K562 (cell line): ENCODE results near the gene TMEM121. TPM values are rescaled to one million over a fixed set of nuclear protein-coding genes. Genes with fewer than 3 reads are reported as not detected.

ENCODE experiments used
- ARID3A ChIP-seq: IDR thresholded peaks from 2 replicates; pipeline ENCODE4 v1.6.1; 2012; ENCODE audit warnings: low read depth, low read length, improper control_type of control experiment, borderline replicate concordance
- BHLHE40 ChIP-seq: IDR thresholded peaks from 2 replicates; pipeline ENCODE4 v1.6.1; 2011; ENCODE audit warnings: low read length, improper control_type of control experiment
- BRD9 ChIP-seq: fragments of 450-650 bp; IDR thresholded peaks from 2 replicates; pipeline ENCODE4 v1.6.1; 2018; ENCODE audit warnings: low read depth; ENCODE audit not compliant: partially characterized antibody
- EGR1 ChIP-seq: fragments of 450-650 bp; conservative IDR thresholded peaks from 2 replicates; pipeline ENCODE4 v1.6.1; 2017; ENCODE audit warnings: mild to moderate bottlenecking
- ERF ChIP-seq: fragments of 450-650 bp; formaldehyde crosslinking; IDR thresholded peaks from 2 replicates; pipeline ENCODE4 v1.4.0; 2020; ENCODE audit warnings: mild to moderate bottlenecking, mixed read lengths
- EZH2 ChIP-seq: IDR thresholded peaks from 2 replicates; pipeline ENCODE4 v1.6.1; 2012; ENCODE audit warnings: low read depth, mild to moderate bottlenecking, inconsistent platforms, low read length, borderline replicate concordance
- FOSL1 ChIP-seq: fragments of 200-800 bp; sonication (Bioruptor generic); conservative IDR thresholded peaks from 2 replicates; pipeline ENCODE4 v1.6.1; 2016; ENCODE audit warnings: missing genetic modification characterization, missing compliant biosample characterization
- FOXP1 ChIP-seq: sonication (generic); formaldehyde crosslinking; IDR thresholded peaks from 2 replicates; pipeline ENCODE4 v1.8.0; 2022; ENCODE audit warnings: mild to moderate bottlenecking, missing genetic modification reagents
- FOXP4 ChIP-seq: sonication (generic); formaldehyde crosslinking; IDR thresholded peaks from 2 replicates; pipeline ENCODE4 v1.8.0; 2022; ENCODE audit warnings: mild to moderate bottlenecking, missing genetic modification reagents, borderline replicate concordance
- GABPB1 ChIP-seq: sonication (generic); formaldehyde crosslinking; IDR thresholded peaks from 2 replicates; pipeline ENCODE4 v1.8.0; 2022; ENCODE audit warnings: mild to moderate bottlenecking, missing genetic modification reagents
- PREB ChIP-seq: sonication (generic); formaldehyde crosslinking; IDR thresholded peaks from 2 replicates; pipeline ENCODE4 v1.8.1; 2023; ENCODE audit warnings: mild to moderate bottlenecking, missing genetic modification reagents
- SAFB2 ChIP-seq: fragments of 200-400 bp; formaldehyde crosslinking; IDR thresholded peaks from 2 replicates; pipeline ENCODE4 v1.6.1; 2018; ENCODE audit warnings: borderline replicate concordance, low read length, low read depth, moderate library complexity; ENCODE audit not compliant: severe bottlenecking
- TAL1 ChIP-seq: fragments of 450-650 bp; IDR thresholded peaks from 2 replicates; pipeline ENCODE4 v1.6.1; 2016; ENCODE audit warnings: mild to moderate bottlenecking
- TBL1XR1 ChIP-seq, 2 experiments: IDR thresholded peaks; 2 replicates each; pipeline ENCODE4 v1.6.1; 2012; ENCODE audit warnings: improper control_type of control experiment in 2 of 2, low read length in 2 of 2, mild to moderate bottlenecking in 1 of 2
- ZFP91 ChIP-seq: sonication (generic); formaldehyde crosslinking; IDR thresholded peaks from 2 replicates; pipeline ENCODE4 v1.8.0; 2022; ENCODE audit warnings: mild to moderate bottlenecking, missing genetic modification reagents
- ZNF165 ChIP-seq: fragments of 250-450 bp; sonication (Bioruptor Pico); IDR thresholded peaks from 2 replicates; pipeline ENCODE4 v1.4.0; 2020; ENCODE audit warnings: borderline replicate concordance
- ZNF354B ChIP-seq: fragments of 250-450 bp; sonication (Bioruptor Pico); IDR thresholded peaks from 2 replicates; pipeline ENCODE4 v1.4.0; 2020
- ZNF512 ChIP-seq: IDR thresholded peaks from 2 replicates; pipeline ENCODE4 v1.6.1; 2016; ENCODE audit warnings: missing genetic modification characterization, missing compliant biosample characterization
- ZNF780A ChIP-seq: fragments of 250-450 bp; sonication (Bioruptor Pico); IDR thresholded peaks from 2 replicates; pipeline ENCODE4 v1.5.0; 2021; ENCODE audit warnings: mild to moderate bottlenecking
- polyA plus RNA-seq, 8 experiments: library from polyadenylated mRNA; depleted of rRNA in 4 of 8; stranded (reverse) in 5 of 8; unstranded in 3 of 8; fragments of >200 nt; fragmentation: Nextera tagmentation in 2 of 8; fragmentation: Illumina TruSeq in 1 of 8; extraction: Ambion mirVana in 2 of 8; extraction: Trizol in 1 of 8; gene quantifications; 2 replicates each; pipeline versions ENCODE4 v1.2.1 to v1.2.3, GENCODE V29; 2011 to 2014; ENCODE audit warnings: inconsistent platforms in 1 of 8, missing spikeins in 1 of 8
- total RNA-seq, 7 experiments: library from RNA; depleted of rRNA in 6 of 7; stranded (reverse); fragments of >200 nt in 6 of 7; fragmentation: Illumina TruSeq in 2 of 7; extraction: Trizol in 2 of 7; gene quantifications; 2 replicates each; pipeline versions ENCODE4 v1.2.1 to v1.2.3, GENCODE V29; 2011 to 2021; ENCODE audit warnings: low replicate concordance in 1 of 7

TMEM121 gene
- total and polyA plus RNA-seq, 9 of the 15 experiments (the other 6 are each of a cell fraction or from before 2014, with no cell fraction given): 0.31 to 0.36 TPM; not detected in 7

GRCh38 chr14:105489542-105490266 is 36.7 kb upstream of the TMEM121 start (continued):
- TF ChIP-seq FOSL1 (tag) (no peak), EZH2 (no peak), ARID3A (no peak), FOXP1 (CRISPR knock-in tag) (no peak), TAL1 (no peak), ZNF512 (tag) (no peak), EGR1 (peak; percentile 84), PREB (CRISPR knock-in tag) (no peak), GABPB1 (CRISPR knock-in tag) (peak; percentile 48; the same call in 1 of the 2 replicates), ERF (CRISPR knock-in tag) (no peak), FOXP4 (CRISPR knock-in tag) (no peak), ZNF165 (CRISPR knock-in tag) (no peak), ZNF780A (no peak), SAFB2 (no peak), ZNF354B (CRISPR knock-in tag) (no peak), BRD9 (no peak), BHLHE40 (no peak), ZFP91 (CRISPR knock-in tag) (no peak), TBL1XR1 (IDR thresholded peaks at IDR 0.05; ENCODE audit: low read length in 2 of 2) (no peak)
